H9 (cell line): ENCODE data around the gene FAAP100. TPM values are rescaled to one million over a fixed set of nuclear protein-coding genes. Genes with fewer than 3 reads are reported as not detected.

ENCODE experiments used
- DNase-seq: peaks from one replicate; pipeline ENCODE4 v3.0.0-alpha.2; 2017
- H2AFZ ChIP-seq: one replicate; pipeline ENCODE4 v1.6.1; 2013; ENCODE audit warnings: mild to moderate bottlenecking, low read length, control low read depth, moderate library complexity
- H2AK5ac ChIP-seq: 2 replicates; pipeline ENCODE4 v1.6.1; 2013; ENCODE audit warnings: low read length, control low read depth, mixed read lengths; ENCODE audit not compliant: insufficient read length
- H2BK120ac ChIP-seq: one replicate; pipeline ENCODE4 v1.6.1; 2013; ENCODE audit warnings: low read depth, mild to moderate bottlenecking, low read length, control low read depth, inconsistent platforms; ENCODE audit not compliant: poor library complexity, severe bottlenecking
- H2BK12ac ChIP-seq: 2 replicates; pipeline ENCODE4 v1.6.1; 2013; ENCODE audit warnings: low read length, control low read depth, mixed read lengths, low read depth; ENCODE audit not compliant: insufficient read length
- H2BK15ac ChIP-seq: 2 replicates; pipeline ENCODE4 v1.6.1; 2013; ENCODE audit warnings: low read depth, low read length, control low read depth
- H2BK20ac ChIP-seq: one replicate; pipeline ENCODE4 v1.6.1; 2013; ENCODE audit warnings: low read depth, mild to moderate bottlenecking, low read length, control low read depth, inconsistent platforms; ENCODE audit not compliant: poor library complexity, severe bottlenecking
- H2BK5ac ChIP-seq: 2 replicates; pipeline ENCODE4 v1.6.1; 2013; ENCODE audit warnings: low read length, control low read depth, mixed read lengths; ENCODE audit not compliant: insufficient read length
- H3K14ac ChIP-seq: 2 replicates; pipeline ENCODE4 v1.6.1; 2013; ENCODE audit warnings: low read length, control low read depth; ENCODE audit not compliant: insufficient read depth
- H3K18ac ChIP-seq: 2 replicates; pipeline ENCODE4 v1.6.1; 2013; ENCODE audit warnings: low read depth, mild to moderate bottlenecking, mixed read lengths, low read length, control low read depth; ENCODE audit not compliant: insufficient read length
- H3K23ac ChIP-seq: 2 replicates; pipeline ENCODE4 v1.6.1; 2013; ENCODE audit warnings: low read length, control low read depth, mixed read lengths, low read depth; ENCODE audit not compliant: insufficient read length
- H3K23me2 ChIP-seq: 2 replicates; pipeline ENCODE4 v1.6.1; 2013; ENCODE audit warnings: low read depth, mild to moderate bottlenecking, mixed read lengths, low read length, control low read depth; ENCODE audit not compliant: insufficient read length, poor library complexity, severe bottlenecking
- H3K27ac ChIP-seq: 2 replicates; pipeline ENCODE4 v1.5.1; 2013; ENCODE audit warnings: low read length, control low read depth, mixed read lengths, low read depth; ENCODE audit not compliant: insufficient read length
- H3K27me3 ChIP-seq: 2 replicates; pipeline ENCODE4 v1.6.1; 2013; ENCODE audit warnings: low read length, control low read depth, inconsistent platforms; ENCODE audit not compliant: insufficient read depth
- H3K4ac ChIP-seq: 2 replicates; pipeline ENCODE4 v1.6.1; 2013; ENCODE audit warnings: low read depth, mild to moderate bottlenecking, control low read depth, inconsistent platforms, low read length, moderate library complexity
- H3K4me1 ChIP-seq: 2 replicates; pipeline ENCODE4 v1.6.1; 2013; ENCODE audit warnings: low read length, control low read depth, inconsistent platforms; ENCODE audit not compliant: insufficient read depth
- H3K4me2 ChIP-seq: 2 replicates; pipeline ENCODE4 v1.6.1; 2013; ENCODE audit warnings: low read length, control low read depth, mixed read lengths; ENCODE audit not compliant: insufficient read length, insufficient read depth
- H3K56ac ChIP-seq: 2 replicates; pipeline ENCODE4 v1.6.1; 2013; ENCODE audit warnings: low read depth, mild to moderate bottlenecking, mixed read lengths, low read length, control low read depth; ENCODE audit not compliant: insufficient read length
- H3K79me1 ChIP-seq: 2 replicates; pipeline ENCODE4 v1.6.1; 2013; ENCODE audit warnings: low read depth, mild to moderate bottlenecking, moderate library complexity, low read length, control low read depth, inconsistent platforms; ENCODE audit not compliant: insufficient read depth, poor library complexity, severe bottlenecking
- H3K79me2 ChIP-seq: 2 replicates; pipeline ENCODE4 v1.6.1; 2013; ENCODE audit warnings: low read length, control low read depth, inconsistent platforms; ENCODE audit not compliant: insufficient read depth
- H3K9ac ChIP-seq: 2 replicates; pipeline ENCODE4 v1.6.1; 2013; ENCODE audit warnings: low read length, control low read depth, mixed read lengths; ENCODE audit not compliant: insufficient read length; ENCODE audit errors: extremely low read depth
- H3K9me3 ChIP-seq: one replicate; pipeline ENCODE4 v1.6.1; 2013; ENCODE audit warnings: low read depth, low read length, inconsistent platforms; ENCODE audit not compliant: control insufficient read depth
- H3T11ph ChIP-seq: one replicate; pipeline ENCODE4 v1.6.1; 2013; ENCODE audit warnings: mild to moderate bottlenecking, low read length, control low read depth, inconsistent platforms
- H4K20me1 ChIP-seq: one replicate; pipeline ENCODE4 v1.6.1; 2013; ENCODE audit not compliant: control insufficient read depth, insufficient read length, insufficient read depth
- H4K5ac ChIP-seq: 2 replicates; pipeline ENCODE4 v1.6.1; 2013; ENCODE audit warnings: low read depth, mild to moderate bottlenecking, mixed read lengths, low read length, control low read depth; ENCODE audit not compliant: insufficient read length
- H4K8ac ChIP-seq: replicated peaks from 2 replicates; pipeline ENCODE4 v1.6.1; 2013; ENCODE audit warnings: low read length, control low read depth, mixed read lengths, low read depth; ENCODE audit not compliant: insufficient read length
- H4K91ac ChIP-seq: 2 replicates; pipeline ENCODE4 v1.6.1; 2013; ENCODE audit warnings: low read depth, mild to moderate bottlenecking, moderate library complexity, mixed read lengths, low read length, control low read depth; ENCODE audit not compliant: insufficient read length
- H3K27ac Mint-ChIP-seq, 3 experiments: 2 replicates in 2 of 3; 3 replicates in 1 of 3; pipeline ENCODE4 v1.8.0; 2020 to 2021; ENCODE audit warnings: mixed read lengths in 3 of 3, mild to moderate bottlenecking in 1 of 3, moderate library complexity in 1 of 3
- H3K27me3 Mint-ChIP-seq: 2 replicates; pipeline ENCODE4 v1.8.0; 2021; ENCODE audit warnings: low read depth, mild to moderate bottlenecking, moderate library complexity, mixed read lengths
- H3K36me3 Mint-ChIP-seq, 3 experiments: 2 replicates in 2 of 3; 3 replicates in 1 of 3; pipeline ENCODE4 v1.8.0; 2020 to 2021; ENCODE audit warnings: low read depth in 3 of 3, mixed read lengths in 3 of 3; ENCODE audit not compliant: insufficient read depth in 1 of 3
- H3K4me1 Mint-ChIP-seq, 2 experiments: 2 replicates each; pipeline ENCODE4 v1.8.0; 2020; ENCODE audit warnings: mixed read lengths in 2 of 2
- H3K4me3 Mint-ChIP-seq, 2 experiments: 2 replicates in 1 of 2; 3 replicates in 1 of 2; pipeline ENCODE4 v1.8.0; 2020 to 2021; ENCODE audit warnings: mild to moderate bottlenecking in 2 of 2, mixed read lengths in 2 of 2, moderate library complexity in 1 of 2
- H3K9me3 Mint-ChIP-seq, 2 experiments: 2 replicates in 1 of 2; 3 replicates in 1 of 2; pipeline ENCODE4 v1.8.0; 2020; ENCODE audit warnings: mild to moderate bottlenecking in 2 of 2, mixed read lengths in 2 of 2, moderate library complexity in 1 of 2
- WGBS: extraction: QIAGEN DNeasy Blood & Tissue Kit; methylation state at CpG from one replicate; pipeline ENCODE4 v1.1.7; 2013; ENCODE audit warnings: missing lambda C conversion rate, low lambda C conversion rate, mixed read lengths; ENCODE audit not compliant: insufficient read length; ENCODE audit errors: extremely low coverage; 5-methylcytosine and 5-hydroxymethylcytosine counted together
- total RNA-seq: library from RNA; stranded (reverse); gene quantifications from 2 replicates; pipeline ENCODE4 v1.2.1, GENCODE V29; 2021
- TF ChIP-seq, protein P1 (sequence below): fragments of 200-600 bp; sonication (generic); conservative IDR thresholded peaks from 3 replicates; pipeline ENCODE4 v1.8.0; 2021; ENCODE audit warnings: antibody characterized with exemption, mild to moderate bottlenecking

FAAP100 gene
- total RNA-seq, 1 experiment from 2014 or later, result 54.0 TPM

GRCh38 chr17:81526662-81527571 is 25.2 kb downstream of the FAAP100 start:
- H3K23ac ChIP-seq, result no peak overlapping the region
- no peaks in the 10 kb centered on the region for H3K79me1 ChIP-seq
- no peak overlapping the region for H2BK12ac ChIP-seq
- H3K27ac ChIP-seq, result no peak overlapping the region
- no peak overlapping the region for H2BK120ac ChIP-seq
- no peak overlapping the region for H3K18ac ChIP-seq
- H4K20me1 ChIP-seq, result no peaks in the 10 kb centered on the region
- H3K14ac ChIP-seq, result no peak overlapping the region
- Mint-ChIP-seq H3K4me3 (no peak overlapping the region), H3K27me3 (peaks cover 47% of the 10 kb centered on the region), H3K36me3 (no peaks in the 10 kb centered on the region), H3K9me3 (no peaks in the 10 kb centered on the region), H3K4me1 (peaks cover 0 to 6% of the 10 kb centered on the region in 2 experiments; a peak in 1 of 4 replicates), H3K27ac (no peak overlapping the region)
- no peaks in the 10 kb centered on the region; the same call in 1 of the 2 replicates for H3K27me3 ChIP-seq
- H3K23me2 ChIP-seq, result no peaks in the 10 kb centered on the region
- H3K56ac ChIP-seq, result no peak overlapping the region
- no peak overlapping the region for H2BK5ac ChIP-seq
- no peak for DNase-seq
- no CpG with 5 or more reads among the region's 21 CpGs for WGBS
- H3K4me2 ChIP-seq, result no peak overlapping the region
- no peak overlapping the region for H2BK20ac ChIP-seq
- H3K4ac ChIP-seq, result no peak overlapping the region
- H3K79me2 ChIP-seq, result no peaks in the 10 kb centered on the region
- no peak overlapping the region for H2AK5ac ChIP-seq
- TF ChIP-seq, protein P1, sequence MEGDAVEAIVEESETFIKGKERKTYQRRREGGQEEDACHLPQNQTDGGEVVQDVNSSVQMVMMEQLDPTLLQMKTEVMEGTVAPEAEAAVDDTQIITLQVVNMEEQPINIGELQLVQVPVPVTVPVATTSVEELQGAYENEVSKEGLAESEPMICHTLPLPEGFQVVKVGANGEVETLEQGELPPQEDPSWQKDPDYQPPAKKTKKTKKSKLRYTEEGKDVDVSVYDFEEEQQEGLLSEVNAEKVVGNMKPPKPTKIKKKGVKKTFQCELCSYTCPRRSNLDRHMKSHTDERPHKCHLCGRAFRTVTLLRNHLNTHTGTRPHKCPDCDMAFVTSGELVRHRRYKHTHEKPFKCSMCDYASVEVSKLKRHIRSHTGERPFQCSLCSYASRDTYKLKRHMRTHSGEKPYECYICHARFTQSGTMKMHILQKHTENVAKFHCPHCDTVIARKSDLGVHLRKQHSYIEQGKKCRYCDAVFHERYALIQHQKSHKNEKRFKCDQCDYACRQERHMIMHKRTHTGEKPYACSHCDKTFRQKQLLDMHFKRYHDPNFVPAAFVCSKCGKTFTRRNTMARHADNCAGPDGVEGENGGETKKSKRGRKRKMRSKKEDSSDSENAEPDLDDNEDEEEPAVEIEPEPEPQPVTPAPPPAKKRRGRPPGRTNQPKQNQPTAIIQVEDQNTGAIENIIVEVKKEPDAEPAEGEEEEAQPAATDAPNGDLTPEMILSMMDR, result no peak
- H4K8ac ChIP-seq, result no peak overlapping the region
- no peaks in the 10 kb centered on the region for H3K4me1 ChIP-seq
- H4K91ac ChIP-seq, result no peak overlapping the region
- H3T11ph ChIP-seq, result no peak overlapping the region
- no peak overlapping the region for H2BK15ac ChIP-seq
- H3K9ac ChIP-seq, result no peak overlapping the region
- no peak overlapping the region for H2AFZ ChIP-seq
- no peaks in the 10 kb centered on the region for H3K9me3 ChIP-seq
- H4K5ac ChIP-seq, result no peak overlapping the region
